ENCODE data around the gene PCDH15.

DNA sequence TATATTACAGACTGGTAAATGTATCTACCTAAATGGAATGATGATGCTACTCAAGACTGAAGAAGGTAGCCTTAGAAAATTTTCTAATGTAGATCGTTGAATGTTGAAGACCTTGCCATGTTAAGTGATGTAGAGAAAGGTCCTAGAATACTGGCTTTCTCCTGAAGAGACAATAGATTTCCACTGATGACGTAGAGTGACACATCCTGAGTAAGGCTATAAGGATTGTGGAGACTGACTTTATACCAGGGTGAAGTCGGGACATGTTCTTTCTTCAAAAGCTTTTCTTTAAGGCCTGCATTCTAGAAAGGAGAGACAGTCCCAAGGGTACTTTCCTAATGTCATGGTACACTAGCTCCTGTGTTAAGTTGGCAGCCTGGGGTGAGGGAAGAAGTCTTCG, 58.6 kb downstream of the PCDH15 start:
- TF ChIP-seq GATA2 (IDR thresholded peaks at IDR 0.05; ENCODE audit: low read depth, low read length): no peak
- TF ChIP-seq GATA3 (IDR thresholded peaks at IDR 0.05; ENCODE audit: low read depth, low read length): no peak
